HG03025 (cell line): ENCODE results near the gene PPP2R5E.
A peak's percentile ranks its signal among the peaks of the same experiment; 100 is the strongest.

Source experiments
- ATAC-seq: cut with Tn5 transposase; IDR thresholded peaks from one replicate; pipeline ENCODE4 v1.9.1; 2021; ENCODE audit warnings: mild to moderate bottlenecking, moderate library complexity; ENCODE audit not compliant: unreplicated experiment, low FRiP score

PPP2R5E gene

GRCh38 chr14:63474844-63475243 is 68.3 kb downstream of the PPP2R5E start:
- ATAC-seq: no peak

GRCh38 chr14:63474111-63474510 is 69.1 kb downstream of the PPP2R5E start:
- ATAC-seq: no peak

- no peak for ATAC-seq
These were observed 70.0 kb downstream of the PPP2R5E start for GRCh38 chr14:63472986-63473788.

- peak; percentile 82 for ATAC-seq
These were observed 72.0 kb downstream of the PPP2R5E start for GRCh38 chr14:63470962-63471793.

- no peak for ATAC-seq
These were observed 74.9 kb downstream of the PPP2R5E start for GRCh38 chr14:63468294-63468693.

- no peak for ATAC-seq
These were observed 75.6 kb downstream of the PPP2R5E start for GRCh38 chr14:63467440-63468072.

- no peak for ATAC-seq
These were observed 77.8 kb downstream of the PPP2R5E start for GRCh38 chr14:63465347-63465746.

GRCh38 chr14:63460680-63461369 is 82.4 kb downstream of the PPP2R5E start:
- ATAC-seq: no peak

GRCh38 chr14:63459738-63460137 is 83.4 kb downstream of the PPP2R5E start:
- ATAC-seq: no peak

- no peak for ATAC-seq
These were observed 85.7 kb downstream of the PPP2R5E start for GRCh38 chr14:63457498-63457897.

GRCh38 chr14:63454863-63455622 is 88.1 kb downstream of the PPP2R5E start:
- no peak for ATAC-seq

GRCh38 chr14:63454436-63454835 is 88.7 kb downstream of the PPP2R5E start:
- ATAC-seq: no peak

- ATAC-seq: no peak
These were observed 89.7 kb downstream of the PPP2R5E start for GRCh38 chr14:63453443-63453936.

- ATAC-seq: no peak
These were observed 90.4 kb downstream of the PPP2R5E start for GRCh38 chr14:63452796-63453195.

GRCh38 chr14:63448841-63449240 is 94.3 kb downstream of the PPP2R5E start:
- ATAC-seq: no peak

GRCh38 chr14:63444588-63444987 is 98.6 kb downstream of the PPP2R5E start:
- no peak for ATAC-seq

- no peak for ATAC-seq
These were observed 99.2 kb downstream of the PPP2R5E start for GRCh38 chr14:63443988-63444387.

- no peak for ATAC-seq
These were observed 99.8 kb downstream of the PPP2R5E start for GRCh38 chr14:63443361-63443760.

- no peak for ATAC-seq
These were observed 105.0 kb downstream of the PPP2R5E start for GRCh38 chr14:63438065-63438757.
